Uterine smooth muscle cell (primary cell): ENCODE data around the gene ZAR1. TPM values are rescaled to one million over a fixed set of nuclear protein-coding genes. Genes with fewer than 3 reads are reported as not detected.

Source experiments
- total RNA-seq: library from RNA; depleted of rRNA; stranded (reverse); fragments of >200 nt; gene quantifications from 2 replicates; pipeline ENCODE4 v1.2.3, GENCODE V29; 2014

The ZAR1 gene
- under 0.01 and 0.11 TPM in 2 replicates for total RNA-seq

GRCh38 chr4:48490012-48490679, at the start of gene ZAR1:
ZAR1 (plus strand) TSS chr4:48490252; CDS start chr4:48490292, 40 bp downstream.

GRCh38 chr4:48483006-48483776, 6.9 kb upstream of the ZAR1 start, which contains the start of gene SLC10A4:
SLC10A4 (plus strand) TSS chr4:48483343; CDS start chr4:48483562, 219 bp downstream.

Other genes starting within 250 kb of the ZAR1 start
- 1.3 and 1.4 TPM in 2 replicates for gene TEC, start 220.4 kb upstream of the ZAR1 start, total RNA-seq
- 27.1 and 43.1 TPM in 2 replicates for gene SLAIN2, start 148.7 kb upstream of the ZAR1 start, total RNA-seq
- gene SLC10A4, start 6.9 kb upstream of the ZAR1 start, total RNA-seq = 0.25 and 0.77 TPM in 2 replicates